ENCODE measurements around the gene ANKRD39. TPM values are rescaled to one million over a fixed set of nuclear protein-coding genes. Genes with fewer than 3 reads are reported as not detected.
A peak's percentile ranks its signal among the peaks of the same experiment; 100 is the strongest.

The ANKRD39 gene
- total and polyA plus RNA-seq, 9 of the 15 experiments (the other 6 are each of a cell fraction or from before 2014, with no cell fraction given), result 8.2 to 33.1 (median 23.8) TPM

- no peaks in the 10 kb centered on the region; a peak in 1 of 5 replicates for H3K27me3 ChIP-seq (ENCODE audit: control insufficient read depth in 2 of 2, insufficient read depth in 2 of 2, low read length in 2 of 2)
- in situ Hi-C loops (cut with MboI), result no loop called here
- peaks cover 94% of the 10 kb centered on the region for H3K36me3 ChIP-seq (ENCODE audit: control insufficient read depth, insufficient read depth, low read length)
- no peaks in the 10 kb centered on the region for H3K9me1 ChIP-seq (ENCODE audit: control insufficient read depth, insufficient read depth, low read length)
- 78% methylated on average over 11 of the region's 12 CpGs for WGBS (ENCODE audit: insufficient coverage, low coverage, missing lambda C conversion rate)
- BruUV-seq (replicated peaks), result no TSS peak
- peak overlapping the region; percentile 56; the same call in 2 of the 3 replicates for H3K27ac ChIP-seq (ENCODE audit: extremely low read depth, low read depth, low read length)
- H3K4me1 ChIP-seq (replicated peaks in 1 of 2; ENCODE audit: control insufficient read depth in 2 of 2, insufficient read depth in 2 of 2, low read length in 2 of 2), result peaks cover 54 to 86% of the 10 kb centered on the region in 2 experiments
- ATAC-seq (no peak), DNase-seq (ENCODE audit: extremely low read depth in 1 of 4, low spot score in 3 of 4) (no peak), FAIRE-seq (no peak)
- no peak overlapping the region for H2AFZ ChIP-seq (ENCODE audit: low read depth, low read length)
- no peak for TF ChIP-seq ZNF699 (CRISPR knock-in tag; IDR thresholded peaks at IDR 0.05; ENCODE audit: insufficient replicate concordance)
- no peak for TF ChIP-seq ASH1L (IDR thresholded peaks at IDR 0.05; ENCODE audit: borderline replicate concordance, low read depth, partially characterized antibody)
- TF ChIP-seq KDM5B (IDR thresholded peaks at IDR 0.05; ENCODE audit: insufficient replicate concordance, low read depth, low read length), result peak; percentile 22
- TF ChIP-seq CEBPZ (IDR thresholded peaks at IDR 0.05; ENCODE audit: borderline replicate concordance, low read depth, low read length), result no peak
- TF ChIP-seq TEAD2 (tag; IDR thresholded peaks at IDR 0.05), result no peak
- TF ChIP-seq HINFP (tag; conservative IDR thresholded peaks at IDR 0.05; ENCODE audit: low read depth), result no peak
- no peak for TF ChIP-seq ZNF143 (CRISPR knock-in tag; IDR thresholded peaks at IDR 0.05)
- no peak for TF ChIP-seq NCOA1 (IDR thresholded peaks at IDR 0.05; ENCODE audit: low read depth)
- no peak for TF ChIP-seq CREM (IDR thresholded peaks at IDR 0.05; ENCODE audit: low read depth)
- TF ChIP-seq WHSC1 (IDR thresholded peaks at IDR 0.05; ENCODE audit: low read length), result peak; percentile 31
- TF ChIP-seq PTTG1 (tag; IDR thresholded peaks at IDR 0.05; ENCODE audit: low read depth), result no peak
- 0 out of 2 replicates have a peak, but pooled peaks have one; percentile 52 for TF ChIP-seq KAT7 (CRISPR knock-in tag; IDR thresholded peaks at IDR 0.05; ENCODE audit: borderline replicate concordance)
- POLR2A ChIA-PET, result interaction anchor here (0.6 to 9.0 kb wide), 6 partner anchors 9 to 65 kb away, joined by 3 to 112 read pairs (median 5); no protein-coding TSS in a partner anchor
- peaks cover 85% of the 10 kb centered on the region for H3K79me2 ChIP-seq (ENCODE audit: control insufficient read depth, insufficient read depth, low read length)
- intact Hi-C loops (cut with micrococcal nuclease), result no loop called here
- H4K20me1 ChIP-seq (replicated peaks; ENCODE audit: control insufficient read depth, insufficient read depth, low read length), result peaks cover 3% of the 10 kb centered on the region; the same call in 1 of the 2 replicates
- no peaks in the 10 kb centered on the region for H3K9me3 ChIP-seq (replicated peaks; ENCODE audit: control insufficient read depth, insufficient read depth, low read depth, low read length)
- peak overlapping the region; percentile 5 to 85; a peak in 3 of 4 replicates for H3K9ac ChIP-seq (ENCODE audit: insufficient read depth in 1 of 2, low read depth in 2 of 2, low read length in 2 of 2)
- no peak overlapping the region for H3K4me3 ChIP-seq
- CTCF ChIA-PET (ENCODE audit: low intra/inter-chr PET ratio), result no interaction called here
- peak overlapping the region; percentile 54 for H3K4me2 ChIP-seq (ENCODE audit: insufficient read depth, low read length)
Observed at GRCh38 chr2:96888072-96889011, 30.5 kb upstream of the ANKRD39 start.

Data from K562 (cell line).